ENCODE measurements around the gene GABRR3.

Gene GABRR3

DNA sequence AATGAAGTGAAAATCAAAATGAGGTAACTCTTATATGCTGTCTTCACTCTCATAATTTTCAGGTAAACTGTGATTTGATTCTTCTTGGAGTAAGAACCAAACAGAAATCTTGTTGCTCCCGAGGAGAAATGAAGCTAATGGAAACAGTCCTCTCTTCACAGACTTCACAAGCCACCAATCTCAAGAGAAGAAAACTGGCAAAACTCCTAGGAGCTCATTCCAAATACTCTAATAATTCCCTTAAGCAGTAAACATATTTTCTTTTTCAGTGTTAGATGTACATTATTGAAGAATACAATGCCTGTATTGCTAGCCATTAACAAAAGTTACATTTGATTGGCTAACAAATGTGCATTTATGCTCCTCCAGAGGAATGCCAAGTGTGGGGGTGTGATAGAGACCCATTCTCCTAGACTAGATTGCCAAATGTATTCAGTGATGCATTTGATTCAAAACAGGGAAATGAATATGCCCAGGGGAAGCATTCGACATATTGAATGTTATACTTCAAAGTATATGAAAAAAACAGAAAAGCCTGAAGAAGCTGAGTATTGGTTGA lies 51.1 kb downstream of the GABRR3 start:
- no peak overlapping the region for H3K4me2 ChIP-seq (ENCODE audit: low read length)
- no peak overlapping the region for H3K4ac ChIP-seq (ENCODE audit: low read depth, low read length)
- H3K79me2 ChIP-seq (ENCODE audit: control insufficient read depth, insufficient read depth, low read length), result no peaks in the 10 kb centered on the region
- no peak overlapping the region for H2AK5ac ChIP-seq (ENCODE audit: low read length)
- DNase-seq, result no peak
- H4K8ac ChIP-seq (ENCODE audit: low read depth, low read length), result no peak overlapping the region
- H3K79me1 ChIP-seq (ENCODE audit: low read length), result no peaks in the 10 kb centered on the region
- H3K4me3 ChIP-seq (ENCODE audit: low read length), result no peak overlapping the region
- H3K18ac ChIP-seq (ENCODE audit: low read length), result no peak overlapping the region
- H2BK5ac ChIP-seq (ENCODE audit: low read length), result no peak overlapping the region
- no CpG with 5 or more reads among the region's 2 CpGs for WGBS (ENCODE audit: extremely low coverage, insufficient coverage, low lambda C conversion rate)
- no peaks in the 10 kb centered on the region for H3K27me3 ChIP-seq (ENCODE audit: insufficient read depth, low read length, poor library complexity)
- H2BK120ac ChIP-seq (ENCODE audit: low read depth, low read length), result no peak overlapping the region
- H4K5ac ChIP-seq (ENCODE audit: low read length), result no peak overlapping the region
- H3K23ac ChIP-seq (ENCODE audit: low read length), result no peak overlapping the region
- no peak overlapping the region for H3K9ac ChIP-seq (ENCODE audit: low read length)
- no peak overlapping the region for H3K27ac ChIP-seq (ENCODE audit: low read depth, low read length)
- H2BK15ac ChIP-seq (replicated peaks; ENCODE audit: low read depth), result no peak overlapping the region
- H3K4me1 ChIP-seq (ENCODE audit: control insufficient read depth, low read depth, low read length), result no peaks in the 10 kb centered on the region
- H3K36me3 ChIP-seq (ENCODE audit: control insufficient read depth, insufficient read depth, low read length), result no peaks in the 10 kb centered on the region
- no peak overlapping the region for H3K56ac ChIP-seq (ENCODE audit: low read length)

- Histone ChIP-seq H4K5ac (ENCODE audit: low read length) (no peak overlapping the region), H3K79me1 (ENCODE audit: low read length) (no peaks in the 10 kb centered on the region), H3K4me3 (ENCODE audit: low read length) (no peak overlapping the region), H3K79me2 (ENCODE audit: control insufficient read depth, insufficient read depth, low read length) (no peaks in the 10 kb centered on the region), H3K27ac (ENCODE audit: low read depth, low read length) (no peak overlapping the region), H3K56ac (ENCODE audit: low read length) (no peak overlapping the region), H3K18ac (ENCODE audit: low read length) (no peak overlapping the region), H3K27me3 (ENCODE audit: insufficient read depth, low read length, poor library complexity) (no peaks in the 10 kb centered on the region), H3K9ac (ENCODE audit: low read length) (no peak overlapping the region), H2BK120ac (ENCODE audit: low read depth, low read length) (no peak overlapping the region), H4K8ac (ENCODE audit: low read depth, low read length) (no peak overlapping the region), H2BK5ac (ENCODE audit: low read length) (no peak overlapping the region), H2BK15ac (replicated peaks; ENCODE audit: low read depth) (no peak overlapping the region), H3K36me3 (ENCODE audit: control insufficient read depth, insufficient read depth, low read length) (no peaks in the 10 kb centered on the region), H3K4ac (ENCODE audit: low read depth, low read length) (no peak overlapping the region), H3K4me1 (ENCODE audit: control insufficient read depth, low read depth, low read length) (no peaks in the 10 kb centered on the region), H3K23ac (ENCODE audit: low read length) (no peak overlapping the region), H2AK5ac (ENCODE audit: low read length) (no peak overlapping the region), H3K4me2 (ENCODE audit: low read length) (no peak overlapping the region)
- WGBS (ENCODE audit: extremely low coverage, insufficient coverage, low lambda C conversion rate), result no CpG with 5 or more reads among the region's 3 CpGs
- no peak for DNase-seq
Measured at GRCh38 chr3:97981886-97982285, 53.2 kb downstream of the GABRR3 start.

GRCh38 chr3:97979610-97980009 lies 55.5 kb downstream of the GABRR3 start:
- no peak overlapping the region for H2BK120ac ChIP-seq (ENCODE audit: low read depth, low read length)
- no peak overlapping the region for H3K27ac ChIP-seq (ENCODE audit: low read depth, low read length)
- no peaks in the 10 kb centered on the region for H3K79me2 ChIP-seq (ENCODE audit: control insufficient read depth, insufficient read depth, low read length)
- no peak overlapping the region for H3K4ac ChIP-seq (ENCODE audit: low read depth, low read length)
- H3K36me3 ChIP-seq (ENCODE audit: control insufficient read depth, insufficient read depth, low read length), result no peaks in the 10 kb centered on the region
- peak; percentile 52 for DNase-seq
- H3K79me1 ChIP-seq (ENCODE audit: low read length), result no peaks in the 10 kb centered on the region
- H3K56ac ChIP-seq (ENCODE audit: low read length), result no peak overlapping the region
- H3K4me2 ChIP-seq (ENCODE audit: low read length), result no peak overlapping the region
- H3K9ac ChIP-seq (ENCODE audit: low read length), result no peak overlapping the region
- H4K8ac ChIP-seq (ENCODE audit: low read depth, low read length), result no peak overlapping the region
- H4K5ac ChIP-seq (ENCODE audit: low read length), result no peak overlapping the region
- H3K27me3 ChIP-seq (ENCODE audit: insufficient read depth, low read length, poor library complexity), result no peaks in the 10 kb centered on the region
- H2BK5ac ChIP-seq (ENCODE audit: low read length), result no peak overlapping the region
- WGBS (ENCODE audit: extremely low coverage, insufficient coverage, low lambda C conversion rate), result no CpG with 5 or more reads among the region's 3 CpGs
- H3K4me1 ChIP-seq (ENCODE audit: control insufficient read depth, low read depth, low read length), result no peaks in the 10 kb centered on the region
- no peak overlapping the region for H3K23ac ChIP-seq (ENCODE audit: low read length)
- no peak overlapping the region for H2AK5ac ChIP-seq (ENCODE audit: low read length)
- H2BK15ac ChIP-seq (replicated peaks; ENCODE audit: low read depth), result no peak overlapping the region
- no peak overlapping the region for H3K18ac ChIP-seq (ENCODE audit: low read length)
- H3K4me3 ChIP-seq (ENCODE audit: low read length), result no peak overlapping the region

DNA sequence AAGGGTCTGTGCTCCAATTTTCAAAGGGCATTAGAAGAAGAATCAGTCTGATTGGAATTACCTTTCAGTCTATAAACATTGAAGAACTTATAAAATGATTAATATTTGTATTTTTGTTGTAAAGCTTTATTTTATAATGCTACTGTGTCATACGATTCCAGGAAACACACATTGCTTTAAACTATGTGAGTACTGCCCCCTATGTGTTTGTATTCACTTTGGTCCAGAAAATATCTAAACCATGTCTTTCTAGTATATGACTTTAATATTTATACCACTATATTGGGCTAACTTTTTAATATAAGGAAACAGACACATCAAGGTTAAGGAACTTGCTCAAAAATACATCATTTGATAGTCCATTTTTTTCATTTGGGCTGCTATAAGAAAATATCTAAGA lies 59.6 kb downstream of the GABRR3 start:
- Histone ChIP-seq H2AK5ac (ENCODE audit: low read length) (no peak overlapping the region), H3K27me3 (ENCODE audit: insufficient read depth, low read length, poor library complexity) (no peaks in the 10 kb centered on the region), H3K23ac (ENCODE audit: low read length) (no peak overlapping the region), H3K27ac (ENCODE audit: low read depth, low read length) (no peak overlapping the region), H3K4ac (ENCODE audit: low read depth, low read length) (no peak overlapping the region), H4K5ac (ENCODE audit: low read length) (no peak overlapping the region), H3K18ac (ENCODE audit: low read length) (no peak overlapping the region), H3K79me1 (ENCODE audit: low read length) (no peaks in the 10 kb centered on the region), H3K4me2 (ENCODE audit: low read length) (no peak overlapping the region), H3K36me3 (ENCODE audit: control insufficient read depth, insufficient read depth, low read length) (no peaks in the 10 kb centered on the region), H3K79me2 (ENCODE audit: control insufficient read depth, insufficient read depth, low read length) (no peaks in the 10 kb centered on the region), H2BK120ac (ENCODE audit: low read depth, low read length) (no peak overlapping the region), H3K9ac (ENCODE audit: low read length) (no peak overlapping the region), H2BK5ac (ENCODE audit: low read length) (no peak overlapping the region), H3K4me1 (ENCODE audit: control insufficient read depth, low read depth, low read length) (no peaks in the 10 kb centered on the region), H4K8ac (ENCODE audit: low read depth, low read length) (no peak overlapping the region), H3K56ac (ENCODE audit: low read length) (no peak overlapping the region), H2BK15ac (replicated peaks; ENCODE audit: low read depth) (no peak overlapping the region), H3K4me3 (ENCODE audit: low read length) (no peak overlapping the region)
- WGBS (ENCODE audit: extremely low coverage, insufficient coverage, low lambda C conversion rate), result no CpG with 5 or more reads among the region's 1 CpG
- no peak for DNase-seq

DNA sequence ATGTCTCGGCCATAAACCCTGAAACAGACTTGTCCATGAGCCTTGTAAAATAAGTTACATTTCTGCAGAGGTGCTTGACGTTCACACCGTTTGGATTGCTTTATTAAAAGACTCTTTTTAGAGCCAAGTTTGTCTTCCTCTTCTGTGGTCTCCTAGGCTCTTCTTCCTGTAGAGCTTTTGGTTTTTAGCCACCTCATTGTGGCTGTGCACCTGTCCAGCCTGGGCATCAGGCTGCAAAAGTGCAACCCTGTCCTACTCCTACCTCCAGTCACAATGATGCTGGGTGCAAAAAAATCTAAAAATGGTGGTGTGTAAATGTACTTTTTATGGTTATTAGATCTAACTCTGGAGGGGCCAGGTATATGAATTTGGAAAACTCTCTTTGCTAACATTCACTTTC lies 60.1 kb downstream of the GABRR3 start:
- no CpG with 5 or more reads among the region's 3 CpGs for WGBS (ENCODE audit: extremely low coverage, insufficient coverage, low lambda C conversion rate)
- H3K79me1 ChIP-seq (ENCODE audit: low read length), result no peaks in the 10 kb centered on the region
- H3K56ac ChIP-seq (ENCODE audit: low read length), result no peak overlapping the region
- H3K4me3 ChIP-seq (ENCODE audit: low read length), result no peak overlapping the region
- no peak overlapping the region for H2AK5ac ChIP-seq (ENCODE audit: low read length)
- no peak overlapping the region for H3K4ac ChIP-seq (ENCODE audit: low read depth, low read length)
- no peaks in the 10 kb centered on the region for H3K36me3 ChIP-seq (ENCODE audit: control insufficient read depth, insufficient read depth, low read length)
- H2BK15ac ChIP-seq (replicated peaks; ENCODE audit: low read depth), result no peak overlapping the region
- H3K27me3 ChIP-seq (ENCODE audit: insufficient read depth, low read length, poor library complexity), result no peaks in the 10 kb centered on the region
- no peak overlapping the region for H2BK5ac ChIP-seq (ENCODE audit: low read length)
- H3K18ac ChIP-seq (ENCODE audit: low read length), result no peak overlapping the region
- DNase-seq, result no peak
- no peak overlapping the region for H4K5ac ChIP-seq (ENCODE audit: low read length)
- H3K27ac ChIP-seq (ENCODE audit: low read depth, low read length), result no peak overlapping the region
- no peak overlapping the region for H3K9ac ChIP-seq (ENCODE audit: low read length)
- no peak overlapping the region for H3K4me2 ChIP-seq (ENCODE audit: low read length)
- H3K4me1 ChIP-seq (ENCODE audit: control insufficient read depth, low read depth, low read length), result no peaks in the 10 kb centered on the region
- no peak overlapping the region for H2BK120ac ChIP-seq (ENCODE audit: low read depth, low read length)
- H4K8ac ChIP-seq (ENCODE audit: low read depth, low read length), result no peak overlapping the region
- H3K23ac ChIP-seq (ENCODE audit: low read length), result no peak overlapping the region
- no peaks in the 10 kb centered on the region for H3K79me2 ChIP-seq (ENCODE audit: control insufficient read depth, insufficient read depth, low read length)

DNA sequence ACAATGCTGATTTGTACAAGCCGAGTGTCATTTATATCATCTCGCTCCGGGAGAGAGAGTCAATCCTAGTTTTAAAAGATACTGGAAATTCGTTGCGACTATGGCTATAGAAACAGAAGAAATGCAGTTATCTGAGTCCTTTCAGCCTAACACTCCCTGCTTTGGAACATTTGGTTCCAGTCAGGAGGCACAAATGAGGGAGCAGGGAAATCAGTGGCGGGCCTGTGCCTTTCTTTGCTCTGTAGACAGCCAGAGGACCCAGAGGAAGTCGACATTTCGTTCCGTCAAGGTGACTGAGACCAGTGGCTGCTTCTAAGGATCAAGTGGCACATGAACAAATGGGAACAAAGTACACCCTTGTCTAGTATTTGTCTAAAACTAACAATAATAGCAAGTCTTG lies 62.1 kb downstream of the GABRR3 start:
- Histone ChIP-seq H3K18ac (ENCODE audit: low read length) (no peak overlapping the region), H4K8ac (ENCODE audit: low read depth, low read length) (no peak overlapping the region), H3K4me3 (ENCODE audit: low read length) (no peak overlapping the region), H3K79me1 (ENCODE audit: low read length) (no peaks in the 10 kb centered on the region), H3K56ac (ENCODE audit: low read length) (no peak overlapping the region), H2BK15ac (replicated peaks; ENCODE audit: low read depth) (no peak overlapping the region), H2AK5ac (ENCODE audit: low read length) (no peak overlapping the region), H3K4ac (ENCODE audit: low read depth, low read length) (no peak overlapping the region), H3K23ac (ENCODE audit: low read length) (no peak overlapping the region), H3K79me2 (ENCODE audit: control insufficient read depth, insufficient read depth, low read length) (no peaks in the 10 kb centered on the region), H3K9ac (ENCODE audit: low read length) (no peak overlapping the region), H3K27me3 (ENCODE audit: insufficient read depth, low read length, poor library complexity) (no peaks in the 10 kb centered on the region), H2BK120ac (ENCODE audit: low read depth, low read length) (no peak overlapping the region), H2BK5ac (ENCODE audit: low read length) (no peak overlapping the region), H3K36me3 (ENCODE audit: control insufficient read depth, insufficient read depth, low read length) (no peaks in the 10 kb centered on the region), H4K5ac (ENCODE audit: low read length) (no peak overlapping the region), H3K27ac (ENCODE audit: low read depth, low read length) (no peak overlapping the region), H3K4me1 (ENCODE audit: control insufficient read depth, low read depth, low read length) (no peaks in the 10 kb centered on the region), H3K4me2 (ENCODE audit: low read length) (no peak overlapping the region)
- WGBS (ENCODE audit: extremely low coverage, insufficient coverage, low lambda C conversion rate), result no CpG with 5 or more reads among the region's 9 CpGs
- DNase-seq, result no peak

Data from mesendoderm (in vitro differentiated cells).